ENCODE measurements around the gene USP3.

- TF ChIP-seq CTCF (conservative IDR thresholded peaks at IDR 0.05; ENCODE audit: low read depth, low read length) (no peak), POLR2A (IDR thresholded peaks at IDR 0.05; ENCODE audit: low read depth, low read length) (no peak), CEBPB (IDR thresholded peaks at IDR 0.05; ENCODE audit: low read depth, low read length) (no peak)
Measured at GRCh38 chr15:63495343-63495742, 9.1 kb upstream of the USP3 start.
